Measurements from ENCODE around the gene PTPRN2. TPM values are rescaled to one million over a fixed set of nuclear protein-coding genes. Genes with fewer than 3 reads are reported as not detected.

Gene PTPRN2
- total RNA-seq, 1 experiment from 2014 or later = 2.1 TPM

GRCh38 chr7:158271646-158272045, 316.0 kb downstream of the PTPRN2 start:
- H2AFZ ChIP-seq (ENCODE audit: low read depth, low read length, poor library complexity, severe bottlenecking) = no peak overlapping the region
- no peaks in the 10 kb centered on the region for H3K4me1 ChIP-seq (ENCODE audit: control insufficient read depth in 1 of 2, insufficient read depth in 2 of 2, low read length in 2 of 2)
- TF ChIP-seq SIN3A (IDR thresholded peaks at IDR 0.05; ENCODE audit: low read depth) (no peak), EZH2 (IDR thresholded peaks at IDR 0.05) (no peak), MAX (IDR thresholded peaks at IDR 0.05) (no peak), JUND (IDR thresholded peaks at IDR 0.05) (no peak), ZBTB33 (IDR thresholded peaks at IDR 0.05; ENCODE audit: extremely low read depth, insufficient replicate concordance, low read length) (no peak), SRF (IDR thresholded peaks at IDR 0.05; ENCODE audit: low read depth) (no peak), POLR2A (IDR thresholded peaks at IDR 0.05; ENCODE audit: borderline replicate concordance, extremely low read depth, insufficient read depth, insufficient read length) (no peak)
- TF ChIP-seq, protein P1, sequence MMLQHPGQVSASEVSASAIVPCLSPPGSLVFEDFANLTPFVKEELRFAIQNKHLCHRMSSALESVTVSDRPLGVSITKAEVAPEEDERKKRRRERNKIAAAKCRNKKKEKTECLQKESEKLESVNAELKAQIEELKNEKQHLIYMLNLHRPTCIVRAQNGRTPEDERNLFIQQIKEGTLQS (IDR thresholded peaks at IDR 0.05) = no peak
- no peak overlapping the region for H3K4me2 ChIP-seq (ENCODE audit: low read length)
- no peaks in the 10 kb centered on the region for H3K27me3 ChIP-seq (ENCODE audit: insufficient read depth, low read length)
- CTCF ChIA-PET = no interaction called here
- no peak for DNase-seq (ENCODE audit: low read depth, low spot score)
- no TSS peak for BruUV-seq (replicated peaks)
- POLR2A ChIA-PET = no interaction called here
- H3K79me2 ChIP-seq (ENCODE audit: insufficient read depth, low read length) = no peaks in the 10 kb centered on the region
- H3K36me3 ChIP-seq (ENCODE audit: control insufficient read depth in 1 of 2, insufficient read depth in 2 of 2, low read length in 2 of 2) = no peaks in the 10 kb centered on the region
- H3K9me2 ChIP-seq (ENCODE audit: insufficient read depth) = no peaks in the 10 kb centered on the region
- H3K9ac ChIP-seq (ENCODE audit: low read length) = no peak overlapping the region
- RAD21 ChIA-PET (ENCODE audit: low non-redundant PET in 1 of 2, low total read pairs in 2 of 2, uncharacterized antibody in 2 of 2, unreplicated experiment in 2 of 2) = no interaction called here
- H3K27ac ChIP-seq (ENCODE audit: low read depth, low read length) = no peak overlapping the region
- no peak for ATAC-seq
- H3K4me3 ChIP-seq (replicated peaks in 1 of 2; ENCODE audit: low read depth in 1 of 2, low read length in 2 of 2) = no peak overlapping the region
- intact Hi-C loops (cut with micrococcal nuclease) = no loop called here
- H3K9me3 ChIP-seq (ENCODE audit: control insufficient read depth in 1 of 2, insufficient read depth in 1 of 2, low read depth in 1 of 2, low read length in 2 of 2) = no peaks in the 10 kb centered on the region
- no peaks in the 10 kb centered on the region for H4K20me1 ChIP-seq (ENCODE audit: insufficient read depth)

- no peaks in the 10 kb centered on the region for H3K79me2 ChIP-seq (ENCODE audit: insufficient read depth, low read length)
- no peaks in the 10 kb centered on the region for H3K27me3 ChIP-seq (ENCODE audit: insufficient read depth, low read length)
- H4K20me1 ChIP-seq (ENCODE audit: insufficient read depth) = no peaks in the 10 kb centered on the region
- POLR2A ChIA-PET = no interaction called here
- no peak overlapping the region for H3K27ac ChIP-seq (ENCODE audit: low read depth, low read length)
- H3K36me3 ChIP-seq (ENCODE audit: control insufficient read depth in 1 of 2, insufficient read depth in 2 of 2, low read length in 2 of 2) = no peaks in the 10 kb centered on the region
- H3K9me2 ChIP-seq (ENCODE audit: insufficient read depth) = no peaks in the 10 kb centered on the region
- H3K4me1 ChIP-seq (ENCODE audit: control insufficient read depth in 1 of 2, insufficient read depth in 2 of 2, low read length in 2 of 2) = no peaks in the 10 kb centered on the region
- BruUV-seq (replicated peaks) = no TSS peak
- CTCF ChIA-PET = no interaction called here
- intact Hi-C loops (cut with micrococcal nuclease) = no loop called here
- RAD21 ChIA-PET (ENCODE audit: low non-redundant PET in 1 of 2, low total read pairs in 2 of 2, uncharacterized antibody in 2 of 2, unreplicated experiment in 2 of 2) = no interaction called here
- no peak for TF ChIP-seq MAX (IDR thresholded peaks at IDR 0.05)
- ATAC-seq = no peak
- H2AFZ ChIP-seq (ENCODE audit: low read depth, low read length, poor library complexity, severe bottlenecking) = no peak overlapping the region
- no peak overlapping the region for H3K9ac ChIP-seq (ENCODE audit: low read length)
- H3K9me3 ChIP-seq (ENCODE audit: control insufficient read depth in 1 of 2, insufficient read depth in 1 of 2, low read depth in 1 of 2, low read length in 2 of 2) = no peaks in the 10 kb centered on the region
- no peak overlapping the region for H3K4me2 ChIP-seq (ENCODE audit: low read length)
- no peak for DNase-seq (ENCODE audit: low read depth, low spot score)
- H3K4me3 ChIP-seq (replicated peaks in 1 of 2; ENCODE audit: low read depth in 1 of 2, low read length in 2 of 2) = no peak overlapping the region
These were observed 316.7 kb downstream of the PTPRN2 start for GRCh38 chr7:158270856-158271413.
